HL-60/S4 treated with retinoic acid at 250 ng/mL for 4 days and 3 days (cell line): ENCODE results near the gene KIF21B.

Experiments
- in situ Hi-C: fragments of 300-500 bp; cut with MboI; formaldehyde crosslinking; loops from 2 replicates; pipeline ENCODE4 v1.7.0; 2022; ENCODE audit warnings: low sequenced_read_pairs

The KIF21B gene

DNA sequence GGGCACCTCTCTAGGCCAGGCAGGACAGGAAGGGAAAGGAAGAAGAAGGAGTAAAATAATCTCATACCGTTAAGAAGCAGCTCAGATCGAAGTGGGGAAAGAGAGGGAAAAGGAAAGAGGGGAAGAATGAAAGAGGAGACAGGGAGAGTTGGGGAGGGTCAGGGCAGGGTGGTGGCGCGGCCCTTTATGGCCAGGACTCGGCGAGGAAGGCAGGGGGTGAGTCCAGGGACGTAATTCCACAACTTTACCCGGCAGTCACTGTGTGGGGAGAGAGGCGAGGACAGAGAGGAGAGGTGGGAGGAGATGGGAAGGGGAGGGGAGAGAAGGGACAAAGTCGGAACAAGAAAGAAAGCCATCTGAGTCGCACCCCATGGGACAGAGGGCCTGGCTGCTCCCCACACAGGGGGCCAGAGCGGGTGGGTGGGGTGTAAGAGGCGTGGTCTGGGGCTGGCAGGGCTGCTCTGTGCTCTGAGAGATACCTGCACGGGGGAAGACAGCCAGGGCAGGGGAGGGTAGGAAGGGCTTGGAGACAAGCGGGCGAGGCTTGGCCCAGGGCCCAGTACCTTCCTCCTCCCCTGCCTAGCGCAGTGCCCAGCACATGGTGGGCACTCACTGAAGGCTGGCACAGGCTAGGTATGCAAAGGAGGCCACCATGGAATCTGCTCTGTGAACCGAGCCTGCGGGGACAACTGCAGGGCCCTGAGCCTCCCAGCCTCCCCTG is 49.4 kb downstream of the KIF21B start:
- in situ Hi-C loops: no loop called here

DNA sequence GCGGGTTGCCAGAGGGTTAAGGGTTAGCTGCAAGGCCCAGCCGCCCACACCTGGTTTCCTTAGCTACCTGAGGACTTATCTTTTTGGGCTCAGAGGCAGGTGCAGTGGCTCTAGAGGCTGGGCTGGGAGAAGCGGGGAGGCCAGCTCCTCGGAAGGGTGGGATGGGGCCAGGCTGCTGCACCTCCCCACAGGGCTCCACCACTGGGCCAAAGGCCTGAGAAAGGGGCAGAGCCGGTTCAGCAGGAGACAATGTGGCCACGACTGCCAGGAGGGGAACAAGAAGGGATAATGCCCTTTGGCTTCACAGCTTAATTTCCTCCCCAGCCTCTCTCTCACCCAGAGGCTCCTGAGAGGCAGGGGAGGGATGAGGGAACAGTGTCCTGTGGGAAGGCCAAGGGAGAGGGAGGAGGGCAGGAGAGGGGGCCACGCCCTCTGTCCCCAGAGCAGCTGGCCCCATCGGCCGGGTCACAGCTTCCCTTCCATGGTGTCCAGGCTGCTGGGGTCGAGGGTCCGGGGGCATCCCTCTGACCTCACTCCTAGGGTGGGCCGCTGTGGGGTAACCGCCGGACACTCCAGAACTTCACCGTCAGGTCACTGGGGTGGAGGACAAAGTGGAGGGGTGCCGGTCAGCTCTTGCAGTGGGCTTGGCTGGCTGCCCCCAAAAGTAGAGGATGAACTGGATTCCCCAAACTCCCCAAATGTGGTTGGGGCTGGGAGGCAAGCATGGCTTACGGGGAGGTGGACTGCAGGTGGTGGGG is 50.4 kb downstream of the KIF21B start:
- in situ Hi-C loops: no loop called here

DNA sequence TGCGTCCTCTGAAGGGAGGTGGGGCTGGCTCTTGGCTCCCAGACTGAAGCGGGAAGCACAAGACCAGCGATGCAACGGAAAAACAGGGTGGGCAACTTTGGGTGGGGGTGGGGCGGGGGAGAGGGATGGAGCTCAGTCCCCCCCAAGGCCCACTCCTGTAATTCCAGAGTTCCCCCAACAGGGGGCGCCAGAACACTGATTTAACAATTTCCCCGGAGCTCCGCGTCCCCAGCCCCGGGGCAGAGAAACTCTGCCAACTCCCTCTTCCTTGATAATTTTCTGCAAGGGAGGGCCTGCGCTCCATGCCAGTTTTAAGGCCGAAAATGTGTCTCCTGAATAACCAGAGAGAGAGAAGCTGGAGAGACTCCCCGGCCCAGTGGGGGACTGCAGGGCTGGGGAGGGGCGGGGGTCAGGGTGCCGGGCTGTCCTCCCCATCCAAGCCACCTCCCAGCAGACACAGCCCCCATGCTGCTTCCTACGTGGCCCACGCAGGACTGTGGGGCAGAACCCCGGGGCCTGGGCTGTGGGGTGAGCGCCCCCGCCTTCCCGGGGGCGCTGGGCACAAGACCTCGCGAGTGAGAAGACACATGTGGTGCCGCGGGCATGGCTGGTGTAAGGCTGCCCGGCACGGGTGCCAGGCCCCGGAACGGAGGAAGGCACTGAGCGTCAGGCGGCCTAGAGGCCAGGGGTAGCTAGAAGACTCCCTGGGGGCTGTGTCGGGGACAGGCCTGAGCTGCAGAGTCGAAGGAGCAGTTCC is 51.4 kb downstream of the KIF21B start:
- in situ Hi-C loops: no loop called here

DNA sequence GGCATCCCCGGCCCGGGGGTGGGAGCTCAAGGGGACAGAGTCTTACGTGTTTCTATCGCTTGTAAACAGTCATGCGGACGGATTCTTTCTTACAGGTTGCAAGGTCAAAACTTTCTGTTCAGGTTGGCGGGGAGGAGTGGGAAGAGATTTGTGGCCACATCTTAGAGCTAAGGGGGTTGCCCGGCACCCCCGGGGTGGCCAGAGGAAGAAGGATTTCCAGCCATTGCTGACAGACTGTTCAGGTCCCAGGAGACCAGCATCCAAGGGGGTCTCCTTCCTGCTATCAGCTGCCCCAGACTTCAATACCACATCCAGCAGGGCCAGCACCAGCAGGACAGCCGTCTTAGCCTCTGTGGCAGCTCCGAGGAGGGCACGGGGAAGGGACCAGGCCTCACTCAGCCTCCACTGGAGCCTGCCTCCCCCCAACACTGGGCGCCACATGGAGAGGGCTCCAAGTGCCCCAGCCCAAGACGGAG is 52.0 kb downstream of the KIF21B start:
- in situ Hi-C loops: no loop called here

DNA sequence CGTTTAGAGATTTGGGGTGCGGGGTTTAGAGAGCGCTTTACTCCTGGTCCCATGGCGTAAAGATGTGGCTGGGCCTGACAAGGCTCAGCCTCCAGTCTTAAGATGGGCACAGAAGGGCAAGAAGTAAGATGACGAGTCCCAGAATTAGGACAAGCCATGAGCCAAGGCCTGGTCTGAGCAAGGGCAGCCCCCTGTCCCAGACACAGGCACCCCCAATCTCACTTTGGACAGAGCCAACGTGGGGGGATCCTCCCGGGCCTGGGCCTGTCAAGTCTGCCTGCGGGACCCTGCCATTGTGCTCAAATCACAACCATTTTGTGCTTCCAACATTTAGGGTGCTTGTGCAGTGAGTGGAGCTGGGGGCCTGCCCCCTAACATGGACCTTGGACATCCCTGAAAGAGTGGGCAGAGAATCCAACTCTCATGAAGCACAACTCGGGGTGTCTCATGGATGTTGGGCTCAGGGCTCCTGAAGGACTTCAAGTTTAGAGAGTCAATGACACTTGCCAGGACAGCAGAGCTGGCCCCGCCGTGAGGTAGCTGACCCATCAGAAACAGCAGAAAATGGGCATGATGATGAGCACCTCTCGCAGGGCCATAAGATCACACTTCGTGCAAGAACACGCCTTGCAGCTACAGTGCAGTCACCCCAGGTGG is 52.6 kb downstream of the KIF21B start:
- in situ Hi-C loops: no loop called here

DNA sequence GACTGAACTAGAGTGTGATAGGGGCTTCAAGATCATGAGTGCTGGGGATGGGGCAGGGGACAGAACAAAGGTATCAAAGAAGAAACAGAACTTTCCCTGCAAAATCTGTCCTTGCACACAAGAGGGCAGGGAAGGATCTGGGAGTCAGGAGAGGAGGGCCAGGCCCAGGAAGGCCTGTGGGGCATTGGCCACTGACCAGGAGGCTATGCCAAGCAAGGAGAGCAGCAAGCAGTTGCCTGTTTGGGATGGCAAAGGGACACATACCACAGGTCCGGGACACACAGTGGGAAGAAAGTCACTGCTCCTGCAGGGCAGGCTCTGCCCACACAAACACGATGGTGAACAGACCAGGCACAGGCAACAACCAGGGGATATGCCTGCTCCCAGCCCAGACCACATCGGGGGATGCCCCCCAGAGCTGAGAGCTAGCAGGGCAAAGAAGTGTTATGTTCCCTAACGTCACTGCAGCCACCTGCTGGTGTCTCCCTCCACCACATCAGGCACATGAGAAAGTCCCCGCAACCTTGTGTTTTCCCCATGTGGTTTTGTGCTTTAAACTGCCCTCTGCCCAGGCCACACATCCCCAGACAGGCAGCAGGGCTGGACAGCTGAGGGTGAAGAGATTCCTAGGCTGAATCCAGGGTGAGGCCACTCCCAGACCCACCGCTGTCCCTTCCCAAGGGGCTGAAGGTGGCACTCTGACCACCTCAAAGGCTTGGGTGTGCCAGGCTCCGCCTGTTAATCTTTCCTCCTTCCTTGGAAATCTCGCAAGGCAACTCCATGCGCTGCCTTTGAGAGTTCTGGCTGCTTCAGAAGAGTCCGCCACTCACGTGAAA is 53.6 kb downstream of the KIF21B start:
- in situ Hi-C loops: loop anchor here (10.0 kb wide), 1 partner anchor 355 kb away; no protein-coding TSS in a partner anchor

DNA sequence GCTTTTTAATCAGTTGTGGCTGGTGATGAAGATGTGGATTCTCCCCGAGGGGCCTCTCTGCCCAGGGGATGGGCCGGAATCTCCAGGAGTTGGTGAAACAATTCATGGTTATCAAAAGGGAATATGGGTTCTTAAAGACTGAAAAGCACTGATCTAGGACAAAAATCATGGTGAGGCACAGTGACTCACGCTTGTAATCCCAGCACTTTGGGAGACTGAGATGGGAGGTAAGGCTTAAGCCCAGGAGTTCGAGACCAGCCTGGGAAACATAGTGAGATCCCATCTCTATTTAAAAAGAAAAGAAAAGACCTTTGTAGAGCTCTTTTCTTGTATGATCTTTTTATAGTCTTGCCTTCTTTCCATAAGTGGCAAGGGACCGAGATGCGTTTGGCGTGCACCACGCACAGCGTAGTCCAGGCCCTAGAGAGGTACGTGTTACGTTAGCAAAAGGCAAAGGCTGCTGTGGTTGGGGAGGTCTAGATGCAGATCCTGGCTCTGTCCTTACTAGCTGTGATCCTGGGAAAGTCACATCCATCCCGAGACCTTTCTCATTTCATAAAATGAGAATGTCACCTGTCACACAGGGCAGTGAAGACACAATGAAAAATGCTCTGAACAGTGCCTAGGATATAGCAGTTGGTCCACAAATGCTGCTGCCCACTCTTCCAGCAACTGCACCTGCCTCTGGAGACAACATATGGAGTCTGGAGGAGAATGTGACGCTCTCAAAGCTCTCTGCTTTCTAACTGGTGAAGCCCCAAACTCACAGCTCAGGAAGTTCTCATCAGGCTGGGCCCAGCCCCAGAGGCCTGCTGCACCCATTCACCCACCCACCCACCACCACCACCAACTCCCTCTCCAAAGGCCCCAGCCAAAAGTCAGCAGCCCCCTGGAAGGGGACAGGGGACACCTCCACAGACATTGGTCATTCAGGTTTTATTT is 54.8 kb downstream of the KIF21B start:
- in situ Hi-C loops: loop anchor here (10.0 kb wide), 1 partner anchor 354 kb away; no protein-coding TSS in a partner anchor

DNA sequence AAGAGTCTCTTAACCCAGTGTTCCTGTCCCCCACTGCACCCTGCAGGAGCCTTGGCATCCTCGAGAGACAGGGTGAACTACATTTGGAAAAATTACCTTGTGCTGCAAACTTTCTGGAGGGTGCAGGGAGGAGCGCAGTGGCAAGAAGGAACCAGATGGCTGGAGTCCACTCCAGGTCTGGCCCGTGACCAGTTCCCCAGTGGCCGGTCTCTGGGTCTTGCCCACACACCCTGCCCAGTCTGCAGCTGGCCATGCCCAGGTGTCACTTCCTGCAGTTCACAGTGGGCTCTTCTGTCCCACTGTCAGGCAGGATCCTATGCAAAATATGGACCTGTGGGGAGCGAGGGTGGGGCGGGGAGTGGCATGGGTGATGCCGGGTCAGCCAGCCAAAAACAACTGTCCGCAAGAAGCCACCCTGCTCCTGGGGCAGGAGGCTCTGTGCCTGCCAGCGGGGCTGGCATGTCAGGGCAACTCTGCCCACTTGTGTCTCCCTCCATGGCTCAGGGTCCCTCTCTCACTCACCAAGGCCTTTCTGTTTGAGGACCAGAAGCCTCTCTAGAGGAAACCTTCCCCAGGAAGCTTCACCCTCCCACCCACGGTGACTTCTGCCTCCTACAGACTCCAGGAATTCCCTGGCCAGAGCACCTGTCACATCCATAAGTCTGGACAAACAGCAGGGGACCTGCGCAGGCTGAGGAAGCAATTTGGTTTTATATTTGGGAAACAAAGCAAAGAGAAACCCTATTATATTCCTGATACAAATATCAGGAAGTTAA is 55.6 kb downstream of the KIF21B start:
- in situ Hi-C loops: loop anchor here (10.0 kb wide), 1 partner anchor 353 kb away; no protein-coding TSS in a partner anchor

DNA sequence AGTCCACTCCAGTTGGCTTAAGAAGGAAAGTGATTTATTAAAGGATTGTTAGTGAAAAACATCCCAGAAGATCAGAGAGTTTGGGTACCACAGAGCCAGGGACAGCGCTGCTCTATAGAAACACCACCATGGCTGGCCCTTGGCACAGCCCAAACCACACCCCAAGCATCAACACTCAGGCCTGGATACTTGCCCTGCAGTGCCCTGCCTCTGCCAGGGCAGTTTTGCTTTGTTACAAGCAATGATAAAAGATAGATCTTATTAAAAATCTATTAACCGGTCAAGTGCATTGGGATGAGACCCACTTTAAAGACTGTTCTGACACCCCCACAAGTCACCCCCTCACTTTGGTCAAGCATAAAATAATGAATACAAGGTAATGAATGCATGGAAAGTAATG is 56.6 kb downstream of the KIF21B start:
- in situ Hi-C loops: loop anchor here (10.0 kb wide), 1 partner anchor 352 kb away; no protein-coding TSS in a partner anchor

DNA sequence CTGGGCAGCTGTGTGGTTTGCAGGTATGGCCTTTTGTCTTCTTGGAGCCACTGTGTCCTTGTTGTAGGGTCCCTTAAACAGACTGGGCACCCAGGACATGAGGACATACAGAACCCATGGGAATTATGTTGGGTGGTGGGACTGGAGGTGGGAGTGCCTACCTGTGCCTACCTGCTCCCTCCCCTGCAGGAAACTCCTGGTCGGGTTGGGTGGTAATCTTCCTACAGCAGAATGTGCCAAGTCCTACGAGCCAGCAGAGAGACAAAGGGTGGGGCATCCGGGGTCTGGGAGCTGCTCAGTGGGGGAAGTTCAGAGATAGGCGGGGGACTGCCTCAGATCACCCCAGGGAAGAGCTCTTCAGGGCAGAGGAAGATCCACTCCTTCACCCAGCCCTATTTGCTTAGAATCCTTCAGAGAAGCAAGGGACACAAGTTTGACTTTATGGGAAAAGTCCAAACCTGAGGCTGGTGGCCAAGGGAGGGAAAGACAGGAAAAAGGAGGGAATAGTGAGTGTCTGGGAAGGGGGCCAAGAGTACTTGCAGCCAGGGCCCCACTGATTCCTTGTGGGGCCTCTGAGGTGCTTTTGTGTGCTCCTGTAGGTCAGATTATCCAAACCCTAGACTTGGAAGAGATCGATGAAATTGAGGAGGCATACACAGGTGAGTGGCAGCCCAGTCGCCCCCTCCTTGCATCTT is 58.3 kb downstream of the KIF21B start:
- in situ Hi-C loops: loop anchor here (10.0 kb wide), 1 partner anchor 350 kb away; no protein-coding TSS in a partner anchor

DNA sequence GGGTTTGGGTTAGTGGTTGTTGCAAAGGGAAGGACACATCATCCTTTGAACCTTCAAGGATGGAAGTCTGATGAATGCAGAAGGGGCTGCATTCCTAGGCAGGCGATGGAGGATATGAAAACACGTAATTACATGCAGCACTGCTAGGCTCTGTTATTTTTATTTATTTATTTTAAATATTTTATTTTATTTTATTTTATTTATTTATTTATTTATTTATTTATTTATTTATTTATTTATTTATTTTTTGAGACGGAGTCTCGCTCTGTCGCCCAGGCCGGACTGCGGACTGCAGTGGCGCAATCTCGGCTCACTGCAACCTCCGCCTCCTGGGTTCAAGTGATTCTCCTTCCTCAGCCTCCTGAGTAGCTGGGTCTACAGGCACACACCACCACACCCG is 59.6 kb downstream of the KIF21B start:
- in situ Hi-C loops: loop anchor here (10.0 kb wide), 1 partner anchor 349 kb away; no protein-coding TSS in a partner anchor

DNA sequence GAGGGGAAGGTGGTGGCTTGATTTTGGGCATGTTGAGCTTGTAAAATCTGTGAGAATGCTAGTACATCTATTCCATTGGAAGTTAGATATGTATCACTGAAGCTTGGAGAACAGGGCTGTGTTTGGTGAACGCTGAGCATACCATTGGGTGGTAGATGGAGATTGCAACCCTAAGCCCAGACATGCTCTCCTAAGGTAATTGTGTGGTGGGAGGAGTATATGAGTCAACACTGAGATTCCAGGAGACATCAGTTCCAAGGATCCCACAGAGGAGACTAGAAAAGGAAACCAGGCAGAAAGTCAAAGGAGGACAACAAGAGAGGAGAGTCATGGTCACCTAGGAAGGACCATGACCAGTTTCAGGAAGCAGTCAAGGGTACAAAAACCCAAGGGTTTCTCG is 60.4 kb downstream of the KIF21B start:
- in situ Hi-C loops: loop anchor here (10.0 kb wide), 1 partner anchor 348 kb away; no protein-coding TSS in a partner anchor

DNA sequence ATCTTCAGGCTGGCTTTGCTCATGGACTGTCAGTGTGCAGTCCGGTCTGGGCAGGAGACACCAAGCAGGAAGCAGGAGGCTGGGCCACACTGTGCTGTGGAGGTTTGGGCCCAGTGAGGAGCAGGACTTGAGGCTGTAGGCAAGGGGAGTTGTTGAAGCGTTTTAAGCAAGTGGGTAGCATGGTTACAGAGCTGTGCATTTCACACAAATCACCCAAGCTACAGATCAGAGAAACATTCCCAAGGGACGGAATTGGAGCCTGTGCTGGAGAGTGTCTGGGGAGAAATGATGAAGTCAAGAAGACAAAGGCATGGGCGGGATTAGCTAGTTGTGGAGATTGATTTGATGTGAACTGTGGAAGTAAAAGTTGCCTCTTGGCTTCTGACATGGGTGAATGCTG is 60.9 kb downstream of the KIF21B start:
- in situ Hi-C loops: loop anchor here (10.0 kb wide), 1 partner anchor 348 kb away; no protein-coding TSS in a partner anchor

DNA sequence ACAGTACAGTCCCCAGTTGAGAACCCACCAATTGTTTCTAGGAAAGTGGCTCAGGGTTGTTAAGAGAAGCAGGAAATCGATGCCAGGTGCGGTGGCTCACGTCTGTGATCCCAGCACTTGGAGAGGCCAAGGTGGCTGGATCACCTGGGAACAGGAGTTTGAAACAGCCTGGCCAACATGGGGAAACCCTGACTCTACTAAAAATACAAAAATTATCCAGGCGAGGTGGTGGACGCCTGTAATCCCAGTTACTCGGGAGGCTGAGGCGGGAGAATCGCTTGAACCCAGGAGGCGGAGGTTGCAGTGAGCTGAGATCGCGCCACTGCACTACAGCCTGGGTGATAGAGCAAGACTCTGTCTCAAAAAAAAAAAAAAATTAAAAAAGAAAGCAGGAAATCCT is 61.4 kb downstream of the KIF21B start:
- in situ Hi-C loops: loop anchor here (10.0 kb wide), 1 partner anchor 347 kb away; no protein-coding TSS in a partner anchor

DNA sequence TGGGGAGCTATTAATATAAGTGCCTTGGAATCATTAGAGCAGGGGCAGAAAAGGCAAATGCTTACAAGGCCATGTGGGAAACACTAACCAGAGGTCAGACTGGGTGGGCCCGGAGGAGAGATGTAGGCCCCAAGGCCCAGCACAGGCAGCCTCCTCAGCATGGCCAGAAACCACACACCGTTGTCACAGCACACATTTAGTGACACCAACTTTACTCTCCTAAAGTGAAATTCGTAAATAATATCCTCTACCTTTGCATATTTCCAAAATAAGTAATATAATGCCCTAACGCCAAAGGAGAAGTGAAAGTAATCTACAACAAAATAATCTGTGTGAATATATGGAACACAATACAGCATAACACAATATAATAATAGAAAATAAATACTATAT is 62.6 kb downstream of the KIF21B start:
- in situ Hi-C loops: loop anchor here (10.0 kb wide), 1 partner anchor 346 kb away; no protein-coding TSS in a partner anchor

DNA sequence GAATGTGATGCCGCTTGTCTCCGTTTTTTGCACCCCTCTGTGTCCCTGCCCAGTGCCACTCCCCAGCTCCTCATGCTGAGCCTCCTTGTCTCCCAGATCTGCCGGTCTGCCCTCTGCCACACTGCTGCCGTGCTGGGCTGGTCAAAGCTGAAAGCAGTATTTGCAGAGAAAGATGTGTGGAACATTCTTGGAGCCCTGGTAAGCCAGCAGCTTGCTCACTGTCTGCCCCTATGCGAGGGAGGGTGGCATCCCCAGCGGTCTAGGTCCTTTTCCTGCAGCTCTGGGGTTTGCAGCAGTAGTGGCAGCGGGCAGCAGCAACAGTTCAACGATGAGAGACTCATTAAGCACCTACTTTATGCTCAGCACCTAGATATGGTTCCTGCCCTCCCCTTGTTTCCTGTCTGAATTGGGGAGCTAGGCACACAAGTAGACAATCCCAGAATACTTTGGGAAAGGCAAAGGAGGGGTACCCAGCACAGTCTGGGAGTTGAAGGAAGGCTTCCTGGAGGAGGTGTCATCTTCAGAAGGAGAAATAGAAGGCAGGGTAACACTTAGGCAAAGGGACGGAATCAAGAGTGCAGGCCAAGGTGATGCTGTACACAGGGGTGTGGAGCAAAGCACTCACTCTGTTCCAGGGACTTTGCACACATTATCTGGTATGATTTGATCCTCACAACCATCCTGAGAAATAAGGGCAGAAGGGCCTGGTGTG is 63.1 kb downstream of the KIF21B start:
- in situ Hi-C loops: loop anchor here (10.0 kb wide), 1 partner anchor 346 kb away; no protein-coding TSS in a partner anchor
